ENCODE measurements around the gene KDM4B. TPM values are rescaled to one million over a fixed set of nuclear protein-coding genes. Genes with fewer than 3 reads are reported as not detected.
A peak's percentile ranks its signal among the peaks of the same experiment; 100 is the strongest.

Gene KDM4B
- total and polyA plus RNA-seq, 2 of the 8 experiments (the other 6 are each of a cell fraction or from before 2014, with no cell fraction given) = 12.0 to 31.9 TPM

- Histone ChIP-seq H3K4me3 (ENCODE audit: extremely low read depth in 1 of 4, insufficient read depth in 2 of 4, low read depth in 3 of 4, low read length in 4 of 4) (no peak overlapping the region), H3K23ac (ENCODE audit: insufficient read length) (no peak overlapping the region), H3K27me3 (replicated peaks in 1 of 4; ENCODE audit: control insufficient read depth in 3 of 4, extremely low read depth in 1 of 4, insufficient read depth in 3 of 4, low read length in 3 of 4) (no peaks in the 10 kb centered on the region), H2AK5ac (ENCODE audit: low read depth, low read length) (0 out of 2 replicates have a peak overlapping the region, but pooled peaks have one; percentile 3), H2BK120ac (replicated peaks; ENCODE audit: low read depth, low read length) (no peak overlapping the region), H3K36me3 (ENCODE audit: control insufficient read depth in 2 of 4, insufficient read depth in 4 of 4, low read length in 3 of 4) (peaks cover 0 to 2% (median under 1%) of the 10 kb centered on the region in 4 experiments; a peak in 3 of 8 replicates), H3K23me2 (ENCODE audit: low read depth, low read length) (no peaks in the 10 kb centered on the region), H3K14ac (ENCODE audit: insufficient read length) (no peak overlapping the region), H4K91ac (replicated peaks; ENCODE audit: insufficient read length, low read length) (peak overlapping the region; percentile 79), H2AFZ (ENCODE audit: low read length) (no peak overlapping the region), H2BK20ac (ENCODE audit: low read length) (no peak overlapping the region), H4K8ac (ENCODE audit: extremely low read depth, insufficient read depth, low read length) (peak overlapping the region; percentile 7), H4K5ac (ENCODE audit: insufficient read length, low read depth, low read length) (no peak overlapping the region), H3K27ac (ENCODE audit: low read depth, low read length) (peak overlapping the region; percentile 35; the same call in 1 of the 2 replicates), H3K18ac (ENCODE audit: extremely low read depth, low read length) (peak overlapping the region; percentile 71; the same call in 1 of the 2 replicates), H2BK12ac (ENCODE audit: low read depth, low read length) (peak overlapping the region; percentile 90; the same call in 1 of the 2 replicates), H2BK5ac (ENCODE audit: low read depth, low read length) (peak overlapping the region; percentile 85), H3K79me1 (ENCODE audit: low read depth, low read length) (0 out of 2 replicates have a peak, but pooled peaks cover 3% of the 10 kb centered on the region), H3K9ac (replicated peaks in 1 of 4; ENCODE audit: extremely low read depth in 1 of 4, low read depth in 3 of 4, low read length in 3 of 4) (no peak overlapping the region), H3K4ac (replicated peaks; ENCODE audit: insufficient read length, low read depth, low read length) (peak overlapping the region; percentile 63), H4K20me1 (replicated peaks in 1 of 2; ENCODE audit: control insufficient read depth in 1 of 2, insufficient read depth in 2 of 2, low read length in 2 of 2) (no peaks in the 10 kb centered on the region), H3K9me3 (ENCODE audit: insufficient read depth in 2 of 2, low read depth in 1 of 2, low read length in 1 of 2) (no peaks in the 10 kb centered on the region), H3K4me2 (ENCODE audit: insufficient read depth in 1 of 2, low read depth in 2 of 2, low read length in 2 of 2) (no peak overlapping the region), H3K4me1 (replicated peaks in 1 of 4; ENCODE audit: control insufficient read depth in 3 of 4, insufficient read depth in 4 of 4, low read length in 3 of 4) (peaks cover 5 to 58% (median 48%) of the 10 kb centered on the region in 4 experiments), H3K56ac (replicated peaks; ENCODE audit: insufficient read length, low read depth, low read length) (no peak overlapping the region), H3K79me2 (ENCODE audit: control insufficient read depth in 1 of 2, insufficient read depth in 2 of 2, low read length in 2 of 2) (no peaks in the 10 kb centered on the region), H2BK15ac (ENCODE audit: low read length) (no peak overlapping the region)
- FAIRE-seq (no peak), DNase-seq (ENCODE audit: low read depth in 1 of 2, low spot score in 2 of 2) (no peak)
- CTCF ChIA-PET (ENCODE audit: partially characterized antibody) = interaction anchor here (0.8 to 2.1 kb wide), 6 partner anchors 12 to 75 kb away, joined by 3 to 6 read pairs (median 4); no protein-coding TSS in a partner anchor
- POLR2A ChIA-PET (ENCODE audit: partially characterized antibody) = interaction anchor here (1.2 to 1.4 kb wide), 2 partner anchors 9 to 11 kb away, joined by 3 read pairs; no protein-coding TSS in a partner anchor
- 90% methylated on average over 22 of the region's 26 CpGs; no CpG with 5 or more reads in 1 of the 2 experiments for WGBS, 2 experiments (ENCODE audit: extremely low coverage in 1 of 2, insufficient coverage in 1 of 2, insufficient read length in 1 of 2, insufficient replicate concordance in 2 of 2, low coverage in 1 of 2, low lambda C conversion rate in 2 of 2, missing lambda C conversion rate in 1 of 2)
- TF ChIP-seq BRCA1 (IDR thresholded peaks at IDR 0.05; ENCODE audit: low read depth, low read length) = no peak
- no peak for TF ChIP-seq ZNF274 (IDR thresholded peaks at IDR 0.05; ENCODE audit: borderline replicate concordance, extremely low read depth, low read length)
- no peak for TF ChIP-seq RXRA (IDR thresholded peaks at IDR 0.05; ENCODE audit: insufficient read depth, low read depth, low read length)
- TF ChIP-seq POLR2A (IDR thresholded peaks at IDR 0.05; ENCODE audit: control extremely low read depth in 1 of 2, low read depth in 2 of 2, low read length in 2 of 2) = no peak
- no peak for TF ChIP-seq SAP30 (IDR thresholded peaks at IDR 0.05; ENCODE audit: insufficient read depth, insufficient replicate concordance, low read length)
- no peak for TF ChIP-seq KDM1A (IDR thresholded peaks at IDR 0.05; ENCODE audit: borderline replicate concordance, low read length)
- no peak for TF ChIP-seq ATF2 (IDR thresholded peaks at IDR 0.05; ENCODE audit: low read length)
- TF ChIP-seq NRF1 (IDR thresholded peaks at IDR 0.05; ENCODE audit: low read depth, low read length) = no peak
- no peak for TF ChIP-seq CREB1 (IDR thresholded peaks at IDR 0.05)
- TF ChIP-seq TEAD4 (IDR thresholded peaks at IDR 0.05; ENCODE audit: low read depth, low read length) = no peak
- no peak for TF ChIP-seq SP1 (IDR thresholded peaks at IDR 0.05; ENCODE audit: low read depth, low read length)
These were observed 157.7 kb downstream of the KDM4B start for GRCh38 chr19:5126498-5127223.
